GM12801 (cell line): Measurements from ENCODE around the gene CES2.

Source experiments
- TF ChIP-seq, protein P1 (sequence below): IDR thresholded peaks from one replicate; pipeline ENCODE4 v1.5.1; 2011; ENCODE audit warnings: control low read depth; ENCODE audit not compliant: insufficient read length; ENCODE audit errors: extremely low read depth

Gene CES2

DNA sequence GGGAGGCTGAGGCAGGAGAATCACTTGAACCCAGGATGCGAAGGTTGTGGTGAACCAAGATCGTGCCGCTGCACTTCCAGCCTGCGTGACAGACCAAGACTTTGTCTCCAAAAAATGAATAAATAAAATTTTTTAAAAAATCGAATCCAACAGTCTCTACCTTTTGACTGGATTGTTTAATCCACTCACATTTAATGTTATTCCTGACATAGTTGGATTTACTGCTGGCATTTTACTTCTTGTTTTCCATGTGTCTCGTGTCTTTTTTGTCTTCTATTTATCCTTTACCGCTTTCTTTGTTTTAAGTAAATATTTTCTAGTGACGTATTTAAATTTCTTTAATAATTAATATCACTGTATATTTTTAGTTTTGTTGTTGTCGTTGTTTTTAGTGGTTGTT lies 47.7 kb downstream of the CES2 start:
- TF ChIP-seq, protein P1, sequence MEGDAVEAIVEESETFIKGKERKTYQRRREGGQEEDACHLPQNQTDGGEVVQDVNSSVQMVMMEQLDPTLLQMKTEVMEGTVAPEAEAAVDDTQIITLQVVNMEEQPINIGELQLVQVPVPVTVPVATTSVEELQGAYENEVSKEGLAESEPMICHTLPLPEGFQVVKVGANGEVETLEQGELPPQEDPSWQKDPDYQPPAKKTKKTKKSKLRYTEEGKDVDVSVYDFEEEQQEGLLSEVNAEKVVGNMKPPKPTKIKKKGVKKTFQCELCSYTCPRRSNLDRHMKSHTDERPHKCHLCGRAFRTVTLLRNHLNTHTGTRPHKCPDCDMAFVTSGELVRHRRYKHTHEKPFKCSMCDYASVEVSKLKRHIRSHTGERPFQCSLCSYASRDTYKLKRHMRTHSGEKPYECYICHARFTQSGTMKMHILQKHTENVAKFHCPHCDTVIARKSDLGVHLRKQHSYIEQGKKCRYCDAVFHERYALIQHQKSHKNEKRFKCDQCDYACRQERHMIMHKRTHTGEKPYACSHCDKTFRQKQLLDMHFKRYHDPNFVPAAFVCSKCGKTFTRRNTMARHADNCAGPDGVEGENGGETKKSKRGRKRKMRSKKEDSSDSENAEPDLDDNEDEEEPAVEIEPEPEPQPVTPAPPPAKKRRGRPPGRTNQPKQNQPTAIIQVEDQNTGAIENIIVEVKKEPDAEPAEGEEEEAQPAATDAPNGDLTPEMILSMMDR = no peak

DNA sequence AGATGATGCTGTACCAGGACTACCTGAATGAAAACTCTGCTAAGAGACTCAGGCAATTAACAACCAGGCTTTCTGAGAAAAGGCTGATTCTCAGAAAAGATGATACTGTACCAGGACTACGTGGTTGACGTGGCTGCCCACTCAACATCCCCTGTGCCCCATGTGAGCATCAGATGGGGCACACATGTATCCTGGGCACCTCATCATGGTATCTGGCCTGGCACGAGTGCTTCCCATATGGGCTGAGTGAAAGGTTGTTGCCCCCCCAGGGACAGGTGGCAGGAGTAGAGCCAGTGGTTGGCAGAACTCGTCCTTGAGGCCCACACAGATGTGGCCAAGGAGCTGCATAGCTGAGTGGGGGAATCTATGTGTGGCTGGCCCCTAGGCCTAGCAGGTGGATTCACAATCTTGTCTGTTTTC lies 49.6 kb downstream of the CES2 start:
- TF ChIP-seq, protein P1 = no peak

DNA sequence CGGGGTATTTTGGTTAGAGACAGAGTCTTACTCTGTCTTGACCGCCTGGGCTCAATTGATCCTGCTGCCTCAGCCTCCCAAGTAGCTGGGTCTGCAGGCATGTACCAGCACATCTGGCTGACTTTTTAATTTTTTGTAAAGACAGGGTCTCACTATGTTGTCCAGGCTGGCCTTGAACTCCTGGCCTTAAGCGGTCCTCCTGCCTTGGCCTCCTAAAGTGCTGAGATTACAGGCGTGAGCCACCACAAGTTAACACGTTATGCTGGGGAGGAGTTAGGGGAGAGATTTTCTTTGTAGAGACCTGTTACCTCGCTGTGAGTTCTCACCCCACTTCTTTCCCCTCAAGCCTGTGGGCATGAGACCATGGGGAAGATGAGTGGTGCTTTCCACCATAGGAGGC lies 51.2 kb downstream of the CES2 start:
- TF ChIP-seq, protein P1 = no peak

DNA sequence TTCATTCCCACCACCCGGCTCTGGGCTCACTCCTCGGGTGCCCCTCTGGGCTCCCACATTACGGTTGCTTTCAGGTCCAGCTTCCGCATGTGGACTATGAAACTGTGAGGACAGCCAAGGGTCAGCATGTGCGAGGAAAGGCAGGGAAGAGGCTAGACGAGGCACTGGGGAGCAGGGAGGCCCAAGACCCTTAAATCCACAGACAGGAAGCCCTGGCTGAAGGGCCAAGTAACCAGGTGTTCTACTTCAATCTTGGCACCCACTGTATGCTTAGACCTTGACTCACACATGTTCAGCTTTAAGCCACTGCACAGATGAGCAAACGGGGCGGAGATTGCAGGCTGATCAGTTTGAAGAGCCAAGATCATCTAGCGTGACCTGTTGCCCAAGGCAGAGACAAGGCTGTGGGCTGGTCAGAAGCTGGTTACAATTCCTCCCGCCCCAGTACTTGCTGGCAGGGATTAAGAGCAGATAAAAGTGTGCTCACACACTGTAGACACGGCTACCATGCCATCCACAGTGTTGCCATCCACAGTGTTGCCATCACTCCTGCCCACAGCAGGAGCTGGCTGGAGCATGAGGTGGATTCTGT lies 53.0 kb downstream of the CES2 start, which contains the start of gene CES4A:
TSS of gene CES4A (plus strand) at position 393 of the 592 bp plus-strand sequence. CDS start at position 577, 184 bp downstream.
- TF ChIP-seq, protein P1 = no peak

DNA sequence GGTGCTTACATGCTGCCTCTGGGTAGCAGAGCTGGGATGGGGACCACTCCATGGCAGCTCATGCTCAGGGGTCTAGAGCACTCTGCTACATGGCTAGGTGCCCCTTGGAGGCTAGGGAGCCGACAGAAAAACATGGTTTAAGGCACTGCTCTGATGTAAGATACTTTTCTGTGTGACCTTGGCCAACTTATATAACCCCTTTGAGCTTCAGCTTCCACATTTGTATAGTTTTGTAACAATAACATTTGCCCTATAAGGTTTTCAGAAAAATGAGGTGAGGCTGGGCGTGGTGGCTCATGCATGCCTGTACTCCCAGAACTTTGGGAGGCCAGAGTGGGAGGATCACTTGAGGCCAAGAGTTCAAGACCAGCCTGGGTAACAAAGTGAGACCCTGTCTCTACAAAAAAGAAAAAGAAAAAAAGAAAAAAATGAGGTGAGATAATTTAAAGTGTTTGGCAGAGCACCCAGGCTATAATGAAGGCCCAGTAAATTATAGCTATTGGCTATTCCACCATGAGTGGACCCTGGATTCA lies 56.3 kb downstream of the CES2 start:
- TF ChIP-seq, protein P1 = no peak
